Suprapubic skin (tissue), 4 donors: ENCODE results near the gene LYPLAL1.

Experiments used
- CTCF ChIP-seq, 2 donors: fragments of 200-600 bp in 1 of 2; fragments of 450-650 bp in 1 of 2; sonication (generic) in 1 of 2; IDR thresholded peaks; one replicate each; pipeline ENCODE4 v1.5.1; 2016 to 2019; ENCODE audit warnings: antibody characterized with exemption in 2 of 2, mild to moderate bottlenecking in 1 of 2, moderate library complexity in 1 of 2
- EP300 ChIP-seq: sonication (generic); formaldehyde crosslinking; IDR thresholded peaks from one replicate; pipeline ENCODE4 v1.6.1; 2017; ENCODE audit warnings: antibody characterized with exemption
- POLR2A ChIP-seq, 2 donors: fragments of 450-650 bp; IDR thresholded peaks; one replicate each; pipeline ENCODE4 v1.6.1; 2017; ENCODE audit warnings: antibody characterized with exemption in 2 of 2, mild to moderate bottlenecking in 2 of 2, moderate library complexity in 2 of 2
- POLR2AphosphoS5 ChIP-seq, 3 donors: sonication (generic); formaldehyde crosslinking; IDR thresholded peaks; one replicate each; pipeline ENCODE4 v1.6.1; 2017; ENCODE audit warnings: antibody characterized with exemption in 3 of 3

GRCh38 chr1:219189021-219189824, 15.5 kb downstream of the LYPLAL1 start:
- TF ChIP-seq CTCF (IDR thresholded peaks at IDR 0.05) (no peak), POLR2A (IDR thresholded peaks at IDR 0.05) (no peak), POLR2AphosphoS5 (IDR thresholded peaks at IDR 0.05) (no peak), EP300 (no peak)
